Stomach smooth muscle (tissue), 2 donors: ENCODE measurements around the gene ARF3.

ENCODE experiments used
- H3K27ac ChIP-seq: one replicate; pipeline ENCODE4 v1.7.0; 2013; ENCODE audit warnings: mild to moderate bottlenecking, low read length, inconsistent platforms
- H3K27me3 ChIP-seq, 2 donors: one replicate each; pipeline ENCODE4 v1.7.0; 2013; ENCODE audit warnings: low read length in 2 of 2; ENCODE audit not compliant: insufficient read depth in 2 of 2, control insufficient read depth in 1 of 2
- H3K36me3 ChIP-seq, 2 donors: one replicate each; pipeline ENCODE4 v1.7.0; 2013; ENCODE audit warnings: low read length in 2 of 2; ENCODE audit not compliant: control insufficient read depth in 2 of 2, insufficient read depth in 2 of 2
- H3K4me1 ChIP-seq: one replicate; pipeline ENCODE4 v1.7.0; 2013; ENCODE audit warnings: low read length; ENCODE audit not compliant: control insufficient read depth, insufficient read depth
- H3K4me3 ChIP-seq, 2 donors: one replicate each; pipeline ENCODE4 v1.7.0; 2013; ENCODE audit warnings: low read length in 2 of 2
- H3K9ac ChIP-seq, 2 donors: one replicate each; pipeline ENCODE4 v1.7.0; 2013; ENCODE audit warnings: low read length in 2 of 2, mild to moderate bottlenecking in 1 of 2
- H3K9me3 ChIP-seq, 2 donors: one replicate each; pipeline ENCODE4 v1.7.0; 2013; ENCODE audit warnings: low read length in 2 of 2; ENCODE audit not compliant: control insufficient read depth in 2 of 2
- donor health status: healthy.
- donor health status: Pancreatic carcinoma.

ARF3 gene

GRCh38 chr12:48937170-48937569 is 20.1 kb downstream of the ARF3 start:
- peaks cover 47 to 57% of the 10 kb centered on the region in 2 donors for H3K36me3 ChIP-seq
- H3K27me3 ChIP-seq = no peaks in the 10 kb centered on the region
- H3K4me1 ChIP-seq = peaks cover 5% of the 10 kb centered on the region
- H3K9ac ChIP-seq = no peak overlapping the region
- H3K4me3 ChIP-seq = no peak overlapping the region
- no peaks in the 10 kb centered on the region for H3K9me3 ChIP-seq
- H3K27ac ChIP-seq = no peak overlapping the region

GRCh38 chr12:48936379-48936979 is 20.8 kb downstream of the ARF3 start:
- H3K36me3 ChIP-seq = peaks cover 48 to 56% of the 10 kb centered on the region in 2 donors
- peaks cover 5% of the 10 kb centered on the region for H3K4me1 ChIP-seq
- H3K4me3 ChIP-seq = no peak overlapping the region
- H3K27me3 ChIP-seq = no peaks in the 10 kb centered on the region
- H3K27ac ChIP-seq = no peak overlapping the region
- no peak overlapping the region for H3K9ac ChIP-seq
- no peaks in the 10 kb centered on the region for H3K9me3 ChIP-seq

DNA sequence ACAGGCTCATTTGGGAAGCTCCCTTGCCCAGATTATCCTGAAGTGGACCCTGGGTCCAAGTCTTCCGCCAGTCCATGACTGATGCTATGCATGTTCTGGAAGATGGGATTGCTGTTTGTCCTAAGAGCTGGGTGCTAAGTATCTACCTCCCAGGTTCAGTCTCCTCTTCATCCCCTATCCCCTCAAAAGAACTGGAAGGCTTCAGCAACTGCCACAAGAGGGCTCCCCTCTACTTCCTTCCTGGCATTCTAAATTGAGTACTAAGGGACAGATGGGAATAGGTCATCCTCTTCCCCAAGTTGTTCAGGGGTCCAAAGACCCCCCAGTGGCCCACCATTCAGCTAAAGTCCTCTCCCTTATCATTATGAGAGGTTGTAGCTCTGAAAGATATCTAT is 23.0 kb downstream of the ARF3 start:
- H3K4me3 ChIP-seq = no peak overlapping the region
- peaks cover 38 to 52% of the 10 kb centered on the region in 2 donors for H3K36me3 ChIP-seq
- no peak overlapping the region for H3K9ac ChIP-seq
- no peaks in the 10 kb centered on the region for H3K27me3 ChIP-seq
- H3K27ac ChIP-seq = no peak overlapping the region
- H3K9me3 ChIP-seq = no peaks in the 10 kb centered on the region
- H3K4me1 ChIP-seq = no peaks in the 10 kb centered on the region

- no peaks in the 10 kb centered on the region for H3K27me3 ChIP-seq
- no peak overlapping the region for H3K27ac ChIP-seq
- peaks cover 33 to 46% of the 10 kb centered on the region in 2 donors for H3K36me3 ChIP-seq
- no peaks in the 10 kb centered on the region for H3K9me3 ChIP-seq
- no peak overlapping the region for H3K9ac ChIP-seq
- no peaks in the 10 kb centered on the region for H3K4me1 ChIP-seq
- H3K4me3 ChIP-seq = no peak overlapping the region
Measured at GRCh38 chr12:48933664-48934311, 23.5 kb downstream of the ARF3 start.

DNA sequence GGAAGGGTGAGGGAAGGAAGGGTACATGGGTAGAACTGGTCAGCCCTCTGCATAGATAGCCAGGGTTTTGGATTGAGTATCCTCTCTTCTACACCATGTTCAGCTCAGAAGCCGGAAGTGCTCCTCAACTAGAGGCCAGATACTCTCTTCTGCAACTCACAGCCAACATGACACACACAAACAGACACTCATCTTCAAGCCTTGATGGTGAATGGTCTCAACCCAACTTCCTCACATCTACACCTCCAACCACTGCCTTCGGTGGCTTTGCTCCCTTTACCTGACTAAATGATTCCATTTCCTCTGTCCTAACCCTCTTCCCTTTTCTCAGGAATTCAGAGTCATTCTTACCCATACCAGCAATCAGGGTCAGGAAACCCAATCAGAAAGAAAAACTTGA is 24.4 kb downstream of the ARF3 start:
- H3K36me3 ChIP-seq = peaks cover 28 to 41% of the 10 kb centered on the region in 2 donors
- H3K4me1 ChIP-seq = no peaks in the 10 kb centered on the region
- H3K27ac ChIP-seq = no peak overlapping the region
- no peak overlapping the region for H3K9ac ChIP-seq
- no peaks in the 10 kb centered on the region for H3K27me3 ChIP-seq
- no peak overlapping the region for H3K4me3 ChIP-seq
- H3K9me3 ChIP-seq = no peaks in the 10 kb centered on the region

GRCh38 chr12:48930475-48930874 is 26.8 kb downstream of the ARF3 start:
- Histone ChIP-seq H3K4me1 (peaks cover 2% of the 10 kb centered on the region), H3K27me3 (no peaks in the 10 kb centered on the region), H3K36me3 (peaks cover 20 to 33% of the 10 kb centered on the region in 2 donors)

DNA sequence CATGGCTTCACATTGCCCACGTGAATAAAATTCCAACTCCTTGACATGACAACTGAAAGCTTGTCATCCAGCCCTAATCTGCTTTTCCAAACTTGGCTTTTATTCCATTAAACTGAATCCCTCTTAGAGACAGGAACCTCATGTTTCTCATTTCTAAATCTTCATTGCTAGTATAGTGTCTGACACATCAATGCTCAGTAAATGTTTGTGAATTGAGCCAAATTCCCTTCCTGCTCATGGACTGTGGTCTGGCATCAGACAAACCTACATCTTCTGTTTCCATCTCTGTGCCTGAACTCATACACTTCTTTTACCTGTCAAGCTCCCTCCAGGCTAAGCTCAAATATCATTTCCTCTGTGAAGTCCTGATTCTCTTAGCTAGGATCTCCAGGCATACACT is 27.7 kb downstream of the ARF3 start:
- Histone ChIP-seq H3K4me1 (peaks cover 6% of the 10 kb centered on the region), H3K27ac (no peak overlapping the region), H3K9me3 (no peaks in the 10 kb centered on the region), H3K4me3 (no peak overlapping the region), H3K36me3 (peaks cover 20 to 28% of the 10 kb centered on the region in 2 donors), H3K27me3 (no peaks in the 10 kb centered on the region), H3K9ac (no peak overlapping the region)

More at GRCh38 chr12:48930475-48930874, 26.8 kb downstream of the ARF3 start:
- H3K4me3 ChIP-seq = no peak overlapping the region
- H3K9me3 ChIP-seq = no peaks in the 10 kb centered on the region
- H3K27ac ChIP-seq = no peak overlapping the region
- no peak overlapping the region for H3K9ac ChIP-seq

DNA sequence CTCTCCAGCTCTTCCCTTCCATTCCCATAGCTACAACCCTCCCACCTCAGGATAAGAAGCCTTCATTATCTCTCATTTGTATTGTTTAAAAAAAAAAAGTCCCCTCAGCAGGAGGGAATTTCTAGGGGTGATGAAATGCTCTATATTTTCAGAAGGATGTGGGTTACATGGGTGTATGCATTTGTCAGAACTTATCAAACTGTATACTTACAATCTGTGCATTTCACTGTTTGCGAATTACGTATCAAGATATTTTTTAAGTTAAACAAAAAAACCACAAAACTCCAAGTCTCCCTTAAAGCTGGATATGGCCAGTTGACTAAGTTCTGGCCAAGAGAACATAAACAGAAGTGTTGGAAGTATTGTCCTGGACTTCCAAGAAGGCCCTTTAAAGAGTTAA is 30.0 kb downstream of the ARF3 start:
- Histone ChIP-seq H3K9me3 (no peaks in the 10 kb centered on the region), H3K4me1 (peaks cover 11% of the 10 kb centered on the region), H3K36me3 (peaks cover 7 to 14% of the 10 kb centered on the region in 2 donors), H3K9ac (no peak overlapping the region), H3K27ac (no peak overlapping the region), H3K4me3 (no peak overlapping the region), H3K27me3 (no peaks in the 10 kb centered on the region)

- H3K27ac ChIP-seq = no peak within 1 kb of the TSS
- no peaks in the 10 kb centered on the region for H3K9me3 ChIP-seq
- H3K9ac ChIP-seq = peak within 1 kb of the TSS; percentile 66 to 76
- peaks cover 0 to 5% of the 10 kb centered on the region in 2 donors for H3K36me3 ChIP-seq
- peaks cover 11% of the 10 kb centered on the region for H3K4me1 ChIP-seq
- H3K4me3 ChIP-seq = peak within 1 kb of the TSS; percentile 91 to 94
- H3K27me3 ChIP-seq = no peaks in the 10 kb centered on the region
Measured at GRCh38 chr12:48925304-48926011, 31.8 kb downstream of the ARF3 start, which contains the start of gene FKBP11. FKBP11 (minus strand) TSS chr12:48925492; CDS start chr12:48925428, 64 bp downstream.

DNA sequence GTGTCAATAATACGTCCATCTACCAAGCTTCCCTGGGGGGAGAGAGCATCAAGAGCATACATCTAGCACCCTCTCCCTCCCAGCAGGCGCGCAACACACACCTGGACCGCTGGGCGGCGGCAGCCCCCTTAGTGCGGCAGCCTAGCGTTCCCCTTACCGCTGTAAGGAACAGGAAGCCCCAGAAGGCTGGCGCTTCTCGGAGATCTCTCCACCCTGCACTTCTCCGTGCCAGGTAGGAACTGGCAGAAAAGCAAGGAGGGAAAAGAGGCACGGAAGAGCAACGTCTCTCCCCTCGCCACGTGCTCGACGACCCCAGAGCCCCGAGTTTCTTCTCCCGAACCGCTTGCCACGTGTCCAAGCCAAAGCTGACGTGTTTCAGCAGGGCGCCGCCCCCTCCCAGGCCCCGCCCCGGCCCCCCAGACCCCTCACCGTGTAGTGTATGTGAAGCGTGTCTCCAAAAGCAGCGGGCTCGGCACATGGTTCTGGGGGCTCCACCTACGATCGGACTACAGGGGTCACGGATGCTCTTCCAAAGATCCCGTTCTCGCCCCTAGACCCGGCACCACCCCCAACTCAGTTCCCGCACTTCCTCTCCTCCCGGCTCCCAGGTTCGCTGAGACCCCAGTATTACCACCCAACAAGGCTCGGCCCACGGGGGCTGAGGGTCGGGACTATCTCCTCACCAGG is 32.5 kb downstream of the ARF3 start:
- peak overlapping the region; percentile 91 to 94 for H3K4me3 ChIP-seq
- peaks cover 0 to 2% of the 10 kb centered on the region in 2 donors for H3K36me3 ChIP-seq
- H3K27me3 ChIP-seq = no peaks in the 10 kb centered on the region
- H3K4me1 ChIP-seq = peaks cover 11% of the 10 kb centered on the region
- no peaks in the 10 kb centered on the region for H3K9me3 ChIP-seq
- H3K27ac ChIP-seq = no peak overlapping the region
- H3K9ac ChIP-seq = peak overlapping the region; percentile 66 to 76
